Vagina (tissue), 2 donors: Measurements from ENCODE around the gene TDRD9. TPM values are rescaled to one million over a fixed set of nuclear protein-coding genes. Genes with fewer than 3 reads are reported as not detected.

ENCODE experiments used
- DNase-seq, 2 donors: peaks; one replicate each; pipeline ENCODE4 v3.0.0-alpha.2; 2017; ENCODE audit errors: extremely low spot score in 2 of 2
- H3K27ac ChIP-seq: fragments of 200-600 bp; sonication (generic); one replicate; pipeline ENCODE4 v1.5.1; 2019
- H3K27me3 ChIP-seq: fragments of 200-600 bp; sonication (generic); one replicate; pipeline ENCODE4 v1.5.1; 2019
- H3K36me3 ChIP-seq, 2 donors: fragments of 200-600 bp; sonication (generic); one replicate each; pipeline ENCODE4 v1.5.1; 2017 to 2019
- H3K4me1 ChIP-seq: fragments of 200-600 bp; sonication (generic); one replicate; pipeline ENCODE4 v1.5.1; 2019
- H3K4me3 ChIP-seq, 2 donors: fragments of 200-600 bp; sonication (generic); 1 replicate in 1 of 2; 2 replicates in 1 of 2; pipeline ENCODE4 v1.5.1; 2016 to 2019
- H3K9me3 ChIP-seq: fragments of 200-600 bp; sonication (generic); one replicate; pipeline ENCODE4 v1.5.1; 2019
- POLR2A ChIP-seq, 2 donors: fragments of 450-650 bp; IDR thresholded peaks; one replicate each; pipeline ENCODE4 v1.6.1; 2017; ENCODE audit warnings: antibody characterized with exemption in 2 of 2, mild to moderate bottlenecking in 2 of 2, moderate library complexity in 2 of 2
- POLR2AphosphoS5 ChIP-seq, 2 donors: sonication (generic); formaldehyde crosslinking; IDR thresholded peaks; one replicate each; pipeline ENCODE4 v1.9.0; 2017; ENCODE audit warnings: antibody characterized with exemption in 2 of 2, mild to moderate bottlenecking in 2 of 2, low read depth in 1 of 2; ENCODE audit not compliant: insufficient read depth in 1 of 2
- intact Hi-C: fragments of 100-400 bp; cut with DNase I; formaldehyde crosslinking; loops from one replicate; pipeline ENCODE4 v1.15.1; 2023
- total RNA-seq: library from RNA; depleted of rRNA; stranded (reverse); fragments of >200 nt; gene quantifications from one replicate; pipeline ENCODE4 v1.2.3, GENCODE V29; 2016
- TF ChIP-seq, protein P1 (sequence below), 3 experiments: fragments of 450-650 bp in 2 of 3; fragments of 200-600 bp in 1 of 3; sonication (generic) in 1 of 3; IDR thresholded peaks; one replicate each; pipeline ENCODE4 v1.5.1; 2017 to 2019; ENCODE audit warnings: antibody characterized with exemption in 3 of 3, mild to moderate bottlenecking in 2 of 3, moderate library complexity in 2 of 3

The TDRD9 gene
- total RNA-seq, 1 donor from 2014 or later = 0.74 TPM

DNA sequence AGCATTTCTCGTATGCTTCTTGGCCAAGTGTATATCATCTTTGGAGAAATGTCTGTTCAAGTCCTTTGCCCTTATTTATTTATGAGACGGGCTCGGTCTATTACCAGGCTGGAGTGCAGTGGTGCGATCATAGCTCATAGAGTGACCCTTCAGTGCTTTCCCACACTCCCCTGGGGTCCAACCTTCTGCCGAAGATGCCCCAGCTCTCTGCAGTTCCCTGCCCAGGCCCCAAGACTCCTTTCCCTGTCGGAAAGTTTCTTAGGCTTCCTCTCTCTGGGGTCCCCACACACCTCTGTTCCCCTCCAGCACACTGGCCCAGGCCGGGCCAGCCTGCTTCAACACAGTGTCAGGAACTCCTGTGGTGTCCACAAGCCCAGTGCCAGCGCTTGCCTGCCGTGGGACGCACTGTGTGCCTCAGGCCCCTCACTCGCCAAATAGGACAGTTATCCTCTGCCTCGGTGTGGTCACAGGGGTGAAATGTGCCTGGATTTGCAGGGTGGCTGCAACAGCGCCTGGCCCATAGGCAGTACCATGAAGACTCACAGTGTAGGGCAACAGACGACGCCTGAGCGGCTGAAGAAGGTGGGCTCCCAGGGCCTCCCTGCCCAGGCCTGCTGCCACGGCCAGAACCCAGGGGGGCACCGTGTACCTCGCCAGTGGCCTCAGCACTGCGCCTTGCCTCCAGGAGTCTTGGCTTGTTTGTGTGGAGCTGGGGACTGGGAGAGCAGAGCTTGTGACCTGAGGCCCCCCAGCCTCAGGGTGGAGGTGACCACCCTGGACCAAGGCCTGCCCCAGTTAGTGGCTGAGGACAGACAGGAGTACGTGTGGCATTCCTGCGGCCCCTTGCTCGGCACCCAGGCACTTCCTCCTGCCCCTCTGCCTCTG lies 152.4 kb downstream of the TDRD9 start:
- intact Hi-C loops = loop anchor here (10.0 kb wide), 1 partner anchor 484 kb away; no protein-coding TSS in a partner anchor

DNA sequence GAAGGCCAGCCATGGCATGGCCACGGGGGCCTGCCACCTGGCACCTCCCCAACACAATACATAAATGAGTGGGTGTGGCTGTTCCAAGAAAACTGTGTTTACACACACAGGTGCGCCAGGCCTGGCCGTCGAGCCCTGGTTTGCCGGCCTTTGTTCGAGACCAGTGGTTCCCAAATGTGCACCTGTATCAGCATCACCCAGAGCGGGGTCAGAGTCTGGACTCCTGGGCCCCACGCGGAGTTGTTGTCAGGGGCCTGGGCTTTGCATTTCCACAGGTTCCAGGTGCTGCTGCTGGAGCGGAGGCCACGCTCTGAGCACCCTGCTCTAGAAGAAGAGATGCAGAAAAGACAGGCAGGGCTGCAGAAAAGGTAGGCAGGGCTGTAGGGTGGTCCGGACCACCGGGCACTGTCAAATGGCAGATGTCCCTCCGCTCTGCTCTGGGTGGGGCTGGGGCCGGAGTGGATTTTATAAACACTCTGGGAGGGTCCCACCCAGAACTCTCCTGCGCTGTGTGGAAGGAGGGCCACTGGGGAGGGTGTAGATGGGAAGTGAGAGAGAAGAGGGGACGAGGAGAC lies 153.1 kb downstream of the TDRD9 start:
- H3K4me1 ChIP-seq = peaks cover 4% of the 10 kb centered on the region
- H3K9me3 ChIP-seq = no peaks in the 10 kb centered on the region
- no peaks in the 10 kb centered on the region for H3K36me3 ChIP-seq
- intact Hi-C loops = loop anchor here (10.0 kb wide), 1 partner anchor 483 kb away; no protein-coding TSS in a partner anchor
- no peak overlapping the region for H3K4me3 ChIP-seq
- no peak overlapping the region for H3K27ac ChIP-seq
- no peak for DNase-seq
- H3K27me3 ChIP-seq = peaks cover under 1% of the 10 kb centered on the region
- TF ChIP-seq, protein P1, sequence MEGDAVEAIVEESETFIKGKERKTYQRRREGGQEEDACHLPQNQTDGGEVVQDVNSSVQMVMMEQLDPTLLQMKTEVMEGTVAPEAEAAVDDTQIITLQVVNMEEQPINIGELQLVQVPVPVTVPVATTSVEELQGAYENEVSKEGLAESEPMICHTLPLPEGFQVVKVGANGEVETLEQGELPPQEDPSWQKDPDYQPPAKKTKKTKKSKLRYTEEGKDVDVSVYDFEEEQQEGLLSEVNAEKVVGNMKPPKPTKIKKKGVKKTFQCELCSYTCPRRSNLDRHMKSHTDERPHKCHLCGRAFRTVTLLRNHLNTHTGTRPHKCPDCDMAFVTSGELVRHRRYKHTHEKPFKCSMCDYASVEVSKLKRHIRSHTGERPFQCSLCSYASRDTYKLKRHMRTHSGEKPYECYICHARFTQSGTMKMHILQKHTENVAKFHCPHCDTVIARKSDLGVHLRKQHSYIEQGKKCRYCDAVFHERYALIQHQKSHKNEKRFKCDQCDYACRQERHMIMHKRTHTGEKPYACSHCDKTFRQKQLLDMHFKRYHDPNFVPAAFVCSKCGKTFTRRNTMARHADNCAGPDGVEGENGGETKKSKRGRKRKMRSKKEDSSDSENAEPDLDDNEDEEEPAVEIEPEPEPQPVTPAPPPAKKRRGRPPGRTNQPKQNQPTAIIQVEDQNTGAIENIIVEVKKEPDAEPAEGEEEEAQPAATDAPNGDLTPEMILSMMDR (IDR thresholded peaks at IDR 0.05) = no peak
- TF ChIP-seq POLR2A (IDR thresholded peaks at IDR 0.05) (no peak), POLR2AphosphoS5 (IDR thresholded peaks at IDR 0.05; ENCODE audit: insufficient read depth in 1 of 2, low read depth in 1 of 2) (no peak)

More for the DNA sequence above, 152.4 kb downstream of the TDRD9 start:
- Histone ChIP-seq H3K36me3 (no peaks in the 10 kb centered on the region), H3K27me3 (no peaks in the 10 kb centered on the region), H3K4me1 (peaks cover 1% of the 10 kb centered on the region), H3K4me3 (no peak overlapping the region), H3K9me3 (no peaks in the 10 kb centered on the region), H3K27ac (no peak overlapping the region)
- no peak for TF ChIP-seq POLR2AphosphoS5 (IDR thresholded peaks at IDR 0.05; ENCODE audit: insufficient read depth in 1 of 2, low read depth in 1 of 2)
- TF ChIP-seq, protein P1 (IDR thresholded peaks at IDR 0.05) = no peak
- no peak for TF ChIP-seq POLR2A (IDR thresholded peaks at IDR 0.05)
- DNase-seq = peak in 1 of 2 donors; percentile 55

DNA sequence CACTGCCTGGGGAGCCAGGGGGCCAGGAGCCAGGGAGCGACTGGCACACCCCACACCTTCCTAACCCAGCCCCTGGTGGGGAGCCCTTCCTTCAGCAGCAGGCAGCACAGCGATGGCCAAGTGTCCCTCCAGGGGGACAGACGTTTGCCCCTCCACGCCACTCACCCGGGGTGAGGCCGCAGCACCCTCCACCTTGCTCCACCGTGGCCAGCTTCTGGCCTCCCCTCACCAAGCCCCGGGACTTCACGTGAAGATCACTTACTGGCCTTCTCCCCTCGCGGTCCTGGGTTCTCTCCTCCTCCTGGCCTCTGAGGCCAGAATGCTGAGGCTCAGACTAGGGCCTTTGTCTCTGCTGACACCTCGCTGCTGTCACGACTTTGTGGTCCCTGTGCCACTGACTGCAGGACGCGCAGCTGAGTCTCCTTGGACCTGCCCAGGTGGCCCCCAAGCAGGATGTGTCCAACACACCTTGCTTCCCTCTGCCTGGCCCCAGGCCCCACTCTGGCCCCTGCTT lies 153.8 kb downstream of the TDRD9 start:
- Histone ChIP-seq H3K27ac (no peak overlapping the region), H3K9me3 (no peaks in the 10 kb centered on the region), H3K27me3 (peaks cover 5% of the 10 kb centered on the region), H3K4me1 (peaks cover 4% of the 10 kb centered on the region), H3K36me3 (no peaks in the 10 kb centered on the region), H3K4me3 (no peak overlapping the region)
- TF ChIP-seq POLR2AphosphoS5 (IDR thresholded peaks at IDR 0.05; ENCODE audit: insufficient read depth in 1 of 2, low read depth in 1 of 2) (no peak), POLR2A (IDR thresholded peaks at IDR 0.05) (no peak)
- TF ChIP-seq, protein P1 (IDR thresholded peaks at IDR 0.05) = no peak
- intact Hi-C loops = loop anchor here (10.0 kb wide), 1 partner anchor 483 kb away; no protein-coding TSS in a partner anchor
- DNase-seq = peak; percentile 71 to 91

DNA sequence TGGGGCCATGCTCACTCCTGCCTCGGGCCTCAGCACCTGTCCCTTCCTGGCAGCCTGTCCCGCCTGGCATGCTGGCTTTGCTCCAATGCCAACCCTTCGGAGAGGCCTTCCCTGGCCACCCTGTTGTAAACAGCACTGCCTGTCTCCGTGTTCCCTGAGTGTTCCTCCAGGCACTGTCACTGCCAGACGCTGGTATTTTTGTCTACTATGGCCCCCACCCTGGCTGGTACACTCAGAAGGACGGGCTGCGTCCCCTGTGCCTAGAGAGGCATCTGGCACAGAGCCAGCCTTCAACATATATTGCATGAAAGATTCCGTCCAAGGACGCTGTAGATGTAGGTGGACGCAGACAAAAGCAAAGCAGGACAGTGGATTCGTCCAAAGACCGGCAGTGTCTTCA lies 154.6 kb downstream of the TDRD9 start:
- peak in 1 of 2 donors; percentile 74 for DNase-seq
- Histone ChIP-seq H3K36me3 (no peaks in the 10 kb centered on the region), H3K4me1 (peaks cover 4% of the 10 kb centered on the region), H3K9me3 (no peaks in the 10 kb centered on the region), H3K27ac (no peak overlapping the region), H3K4me3 (no peak overlapping the region), H3K27me3 (peaks cover 5% of the 10 kb centered on the region)
- no peak for TF ChIP-seq POLR2A (IDR thresholded peaks at IDR 0.05)
- TF ChIP-seq, protein P1 (IDR thresholded peaks at IDR 0.05) = no peak
- no peak for TF ChIP-seq POLR2AphosphoS5 (IDR thresholded peaks at IDR 0.05; ENCODE audit: insufficient read depth in 1 of 2, low read depth in 1 of 2)
- intact Hi-C loops = loop anchor here (10.0 kb wide), 1 partner anchor 482 kb away; no protein-coding TSS in a partner anchor
